Duodenal mucosa (tissue), 2 donors: ENCODE results near the gene ALDH5A1.

Experiments used
- H3K27ac ChIP-seq: one replicate; pipeline ENCODE4 v1.7.0; 2013; ENCODE audit warnings: low read depth, low read length
- H3K27me3 ChIP-seq, 2 donors: one replicate each; pipeline ENCODE4 v1.7.0; 2013; ENCODE audit warnings: low read length in 2 of 2, control low read depth in 1 of 2; ENCODE audit not compliant: insufficient read depth in 2 of 2, control insufficient read depth in 1 of 2
- H3K36me3 ChIP-seq, 2 donors: one replicate each; pipeline ENCODE4 v1.7.0; 2013; ENCODE audit warnings: low read length in 2 of 2, control low read depth in 1 of 2; ENCODE audit not compliant: insufficient read depth in 2 of 2, control insufficient read depth in 1 of 2
- H3K4me1 ChIP-seq, 2 donors: one replicate each; pipeline ENCODE4 v1.7.0; 2013; ENCODE audit warnings: low read length in 2 of 2, control low read depth in 1 of 2; ENCODE audit not compliant: insufficient read depth in 2 of 2, control insufficient read depth in 1 of 2
- H3K4me3 ChIP-seq, 2 donors: one replicate each; pipeline ENCODE4 v1.7.0; 2013; ENCODE audit warnings: low read length in 2 of 2, low read depth in 1 of 2
- H3K9ac ChIP-seq, 2 donors: one replicate each; pipeline ENCODE4 v1.7.0; 2013; ENCODE audit warnings: low read length in 2 of 2, low read depth in 1 of 2
- H3K9me3 ChIP-seq, 2 donors: one replicate each; pipeline ENCODE4 v1.7.0; 2013; ENCODE audit warnings: low read length in 2 of 2, control low read depth in 1 of 2; ENCODE audit not compliant: control insufficient read depth in 1 of 2

The ALDH5A1 gene

GRCh38 chr6:24584382-24584720 lies 89.6 kb downstream of the ALDH5A1 start:
- H3K27me3 ChIP-seq: no peaks in the 10 kb centered on the region
- no peaks in the 10 kb centered on the region for H3K36me3 ChIP-seq
- H3K4me3 ChIP-seq: no peak overlapping the region
- H3K9ac ChIP-seq: no peak overlapping the region
- peaks cover 14 to 16% of the 10 kb centered on the region in 2 donors for H3K4me1 ChIP-seq
- H3K9me3 ChIP-seq: no peaks in the 10 kb centered on the region
- H3K27ac ChIP-seq: no peak overlapping the region
